B cell (primary cell): Measurements from ENCODE around the gene GLT1D1. TPM values are rescaled to one million over a fixed set of nuclear protein-coding genes. Genes with fewer than 3 reads are reported as not detected.

Experiments used
- ATAC-seq: fragments of 200-7000 bp; cut with Tn5 transposase; one replicate; pipeline ENCODE4 v1.10.0; 2021; ENCODE audit warnings: low read depth, mild to moderate bottlenecking, moderate number of reproducible peaks, moderate library complexity
- CTCF ChIA-PET: fragments of 350-600 bp; sonication (Branson Sonifier 250); formaldehyde crosslinking; loops from one replicate; lab custom pipeline; 2021; ENCODE audit warnings: antibody characterized with exemption, inconsistent platforms; lab: Charles Lee
- POLR2A ChIA-PET: fragments of 350-600 bp; sonication (Branson Sonifier 250); formaldehyde crosslinking; loops from one replicate; lab custom pipeline; 2021; ENCODE audit warnings: antibody characterized with exemption; lab: Charles Lee
- DNase-seq: peaks from one replicate; pipeline ENCODE4 v3.0.0; 2013
- H2AFZ ChIP-seq: 2 replicates; pipeline ENCODE4 v1.6.1; 2012; ENCODE audit warnings: mild to moderate bottlenecking, low read depth, low read length; ENCODE audit not compliant: insufficient read depth, poor library complexity, severe bottlenecking
- H3K27ac ChIP-seq, 2 donors: 1 replicate in 1 of 2; 2 replicates in 1 of 2; pipeline ENCODE4 v1.5.1; 2012 to 2013; ENCODE audit warnings: low read length in 2 of 2, mild to moderate bottlenecking in 2 of 2, moderate library complexity in 1 of 2
- H3K27me3 ChIP-seq, 4 experiments: fragments of 200-600 bp in 1 of 4; sonication (generic) in 1 of 4; replicated peaks in 1 of 4; 1 replicate in 2 of 4; 2 replicates in 2 of 4; pipeline versions ENCODE4 v1.6.1 to v1.7.0; 2013 to 2016; ENCODE audit warnings: low read length in 3 of 4, mild to moderate bottlenecking in 2 of 4, mixed read lengths in 1 of 4, moderate library complexity in 1 of 4; ENCODE audit not compliant: insufficient read depth in 4 of 4, control insufficient read depth in 3 of 4; ENCODE audit errors: control extremely low read depth in 1 of 4
- H3K36me3 ChIP-seq, 2 experiments: replicated peaks in 1 of 2; 1 replicate in 1 of 2; 2 replicates in 1 of 2; pipeline versions ENCODE4 v1.6.1 to v1.7.1; 2013; ENCODE audit warnings: low read length in 1 of 2; ENCODE audit not compliant: insufficient read depth in 2 of 2, control insufficient read depth in 1 of 2; ENCODE audit errors: control extremely low read depth in 1 of 2, extremely low read depth in 1 of 2
- H3K4me1 ChIP-seq, 2 donors: fragments of 200-600 bp in 1 of 2; sonication (generic) in 1 of 2; 1 replicate in 1 of 2; 2 replicates in 1 of 2; pipeline versions ENCODE4 v1.5.1 to v1.6.1; 2013 to 2017; ENCODE audit warnings: low read length in 2 of 2; ENCODE audit not compliant: control insufficient read depth in 2 of 2, insufficient read depth in 2 of 2
- H3K4me2 ChIP-seq: replicated peaks from 2 replicates; pipeline ENCODE3; 2012; ENCODE audit warnings: mild to moderate bottlenecking, low read depth, low read length; ENCODE audit not compliant: poor library complexity, severe bottlenecking
- H3K4me3 ChIP-seq, 5 experiments: fragments of 200-600 bp in 1 of 5; sonication (generic) in 1 of 5; 1 replicate in 3 of 5; 2 replicates in 2 of 5; pipeline versions ENCODE4 v1.5.1 to v1.7.0; 2011 to 2016; ENCODE audit warnings: low read length in 4 of 5, mild to moderate bottlenecking in 4 of 5, low read depth in 2 of 5, control low read depth in 1 of 5, moderate library complexity in 1 of 5; ENCODE audit not compliant: insufficient read depth in 1 of 5; ENCODE audit errors: control extremely low read depth in 1 of 5, extremely low read depth in 1 of 5
- H3K79me2 ChIP-seq: fragments of 200-600 bp; sonication (generic); one replicate; pipeline ENCODE4 v1.6.0; 2016; ENCODE audit warnings: low read length; ENCODE audit not compliant: control insufficient read depth, insufficient read depth
- H3K9ac ChIP-seq: fragments of 200-600 bp; sonication (generic); 2 replicates; pipeline ENCODE4 v1.6.1; 2017; ENCODE audit warnings: mild to moderate bottlenecking, low read length, moderate library complexity
- H3K9me3 ChIP-seq, 3 donors: one replicate each; pipeline versions ENCODE4 v1.6.1 to v1.7.1; 2013; ENCODE audit warnings: low read length in 2 of 3; ENCODE audit not compliant: control insufficient read depth in 2 of 3, insufficient read depth in 1 of 3; ENCODE audit errors: control extremely low read depth in 1 of 3
- H4K20me1 ChIP-seq: 2 replicates; pipeline ENCODE4 v1.6.0; 2012; ENCODE audit warnings: mild to moderate bottlenecking, low read length; ENCODE audit not compliant: insufficient read depth, control insufficient read depth, poor library complexity, severe bottlenecking
- H3K27ac Mint-ChIP-seq: one replicate; pipeline ENCODE4 v1.8.0; 2021; ENCODE audit warnings: mixed read lengths
- H3K27me3 Mint-ChIP-seq: one replicate; pipeline ENCODE4 v1.8.0; 2021; ENCODE audit warnings: mixed read lengths
- H3K4me1 Mint-ChIP-seq: one replicate; pipeline ENCODE4 v1.8.0; 2021; ENCODE audit warnings: mixed read lengths
- H3K4me3 Mint-ChIP-seq: one replicate; pipeline ENCODE4 v1.8.0; 2021; ENCODE audit warnings: mixed read lengths
- H3K9me3 Mint-ChIP-seq: one replicate; pipeline ENCODE4 v1.8.0; 2022; ENCODE audit warnings: mixed read lengths; ENCODE audit not compliant: insufficient read depth
- EZH2 ChIP-seq: IDR thresholded peaks from 2 replicates; pipeline ENCODE4 v1.6.1; 2012; ENCODE audit warnings: borderline replicate concordance, low read depth, mild to moderate bottlenecking, moderate library complexity, low read length; ENCODE audit not compliant: insufficient read depth, poor library complexity, severe bottlenecking
- WGBS: methylation state at CpG from one replicate; pipeline ENCODE4 v1.1.5; 2013; ENCODE audit warnings: missing lambda C conversion rate; ENCODE audit not compliant: insufficient coverage; 5-methylcytosine and 5-hydroxymethylcytosine counted together
- intact Hi-C: fragments of 100-400 bp; cut with micrococcal nuclease; formaldehyde crosslinking; loops from one replicate; pipeline ENCODE4 v1.10.0; 2022
- polyA plus RNA-seq: library from polyadenylated mRNA; depleted of rRNA; stranded (reverse); fragments of >200 nt; gene quantifications from 2 replicates; pipeline ENCODE4 v1.2.3, GENCODE V29; 2012
- total RNA-seq, 2 donors: library from RNA; stranded (reverse); fragments of 120-200 nt in 1 of 2; gene quantifications; 1 replicate in 1 of 2; 2 replicates in 1 of 2; pipeline versions ENCODE4 v1.2.3 to v1.2.4, GENCODE V29; 2013 to 2022
- TF ChIP-seq, protein P1 (sequence below): fragments of 200-600 bp; IDR thresholded peaks from one replicate; pipeline ENCODE4 v1.8.0; 2022; ENCODE audit warnings: antibody characterized with exemption, mild to moderate bottlenecking

Gene GLT1D1
- total and polyA plus RNA-seq, 2 donors (not counting 1 experiment from before 2014, with no cell fraction given), result 0.22 to 0.49 TPM

GRCh38 chr12:128909653-128910052 is 56.4 kb downstream of the GLT1D1 start:
- no CpG with 5 or more reads among the region's 1 CpG for WGBS
- intact Hi-C loops, result loop anchor here (10.0 kb wide), 1 partner anchor 85 kb away; the partner anchor contains the start of gene SLC15A4
- H3K27me3 Mint-ChIP-seq, result no peaks in the 10 kb centered on the region
- H3K27ac ChIP-seq, result no peak overlapping the region
- peaks cover 0 to under 1% of the 10 kb centered on the region in 2 donors for H3K4me1 ChIP-seq
- no peaks in the 10 kb centered on the region for H3K36me3 ChIP-seq
- H3K9me3 ChIP-seq, result no peaks in the 10 kb centered on the region
- TF ChIP-seq EZH2, result no peak
- TF ChIP-seq, protein P1, sequence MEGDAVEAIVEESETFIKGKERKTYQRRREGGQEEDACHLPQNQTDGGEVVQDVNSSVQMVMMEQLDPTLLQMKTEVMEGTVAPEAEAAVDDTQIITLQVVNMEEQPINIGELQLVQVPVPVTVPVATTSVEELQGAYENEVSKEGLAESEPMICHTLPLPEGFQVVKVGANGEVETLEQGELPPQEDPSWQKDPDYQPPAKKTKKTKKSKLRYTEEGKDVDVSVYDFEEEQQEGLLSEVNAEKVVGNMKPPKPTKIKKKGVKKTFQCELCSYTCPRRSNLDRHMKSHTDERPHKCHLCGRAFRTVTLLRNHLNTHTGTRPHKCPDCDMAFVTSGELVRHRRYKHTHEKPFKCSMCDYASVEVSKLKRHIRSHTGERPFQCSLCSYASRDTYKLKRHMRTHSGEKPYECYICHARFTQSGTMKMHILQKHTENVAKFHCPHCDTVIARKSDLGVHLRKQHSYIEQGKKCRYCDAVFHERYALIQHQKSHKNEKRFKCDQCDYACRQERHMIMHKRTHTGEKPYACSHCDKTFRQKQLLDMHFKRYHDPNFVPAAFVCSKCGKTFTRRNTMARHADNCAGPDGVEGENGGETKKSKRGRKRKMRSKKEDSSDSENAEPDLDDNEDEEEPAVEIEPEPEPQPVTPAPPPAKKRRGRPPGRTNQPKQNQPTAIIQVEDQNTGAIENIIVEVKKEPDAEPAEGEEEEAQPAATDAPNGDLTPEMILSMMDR, result no peak
- no peaks in the 10 kb centered on the region for H4K20me1 ChIP-seq
- no peaks in the 10 kb centered on the region for H3K27me3 ChIP-seq
- H3K9ac ChIP-seq, result no peak overlapping the region
- no peak overlapping the region for H3K4me2 ChIP-seq
- H2AFZ ChIP-seq, result no peak overlapping the region
- no peak overlapping the region for H3K4me3 ChIP-seq
- H3K9me3 Mint-ChIP-seq, result no peaks in the 10 kb centered on the region
- DNase-seq (no peak), ATAC-seq (no peak)
- ChIA-PET CTCF (no interaction called here), POLR2A (no interaction called here)
- H3K4me3 Mint-ChIP-seq, result no peak overlapping the region
- no peaks in the 10 kb centered on the region for H3K79me2 ChIP-seq
- no peaks in the 10 kb centered on the region for H3K4me1 Mint-ChIP-seq
- no peak overlapping the region for H3K27ac Mint-ChIP-seq

DNA sequence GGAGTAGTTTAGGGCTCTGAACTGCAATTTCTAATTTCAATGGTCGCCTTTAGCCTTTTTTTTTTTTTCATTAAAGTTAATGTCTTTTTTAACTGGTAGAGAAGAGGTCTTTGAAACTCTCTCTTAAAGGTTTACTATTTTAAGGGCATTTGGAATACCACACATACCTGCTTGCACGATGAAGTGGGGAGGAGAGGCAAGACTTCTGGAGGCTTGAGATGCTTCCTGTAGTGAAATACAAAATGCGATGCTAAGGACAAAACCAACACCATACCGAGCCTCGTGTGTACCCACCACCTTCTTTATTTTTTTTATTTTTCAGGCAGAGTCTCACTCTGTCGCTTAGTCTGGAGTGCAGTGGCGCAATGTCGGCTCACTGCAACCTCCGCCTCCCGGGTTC is 57.4 kb downstream of the GLT1D1 start:
- Histone ChIP-seq H3K27me3 (no peaks in the 10 kb centered on the region), H3K36me3 (no peaks in the 10 kb centered on the region), H2AFZ (no peak overlapping the region), H3K4me1 (peaks cover 4 to 5% of the 10 kb centered on the region in 2 donors), H3K4me2 (no peak overlapping the region), H3K27ac (no peak overlapping the region), H4K20me1 (no peaks in the 10 kb centered on the region), H3K9me3 (no peaks in the 10 kb centered on the region), H3K79me2 (no peaks in the 10 kb centered on the region), H3K9ac (no peak overlapping the region), H3K4me3 (no peak overlapping the region)
- H3K4me1 Mint-ChIP-seq, result peaks cover 4% of the 10 kb centered on the region
- H3K27me3 Mint-ChIP-seq, result peaks cover 3% of the 10 kb centered on the region
- no peaks in the 10 kb centered on the region for H3K9me3 Mint-ChIP-seq
- TF ChIP-seq, protein P1, result no peak
- TF ChIP-seq EZH2, result no peak
- no peak overlapping the region for H3K27ac Mint-ChIP-seq
- ChIA-PET POLR2A (no interaction called here), CTCF (no interaction called here)
- intact Hi-C loops, result loop anchor here (10.0 kb wide), 1 partner anchor 86 kb away; the partner anchor contains the start of gene SLC15A4
- WGBS, result 100% methylated on average over 7 of the region's 10 CpGs
- DNase-seq, result no peak
- H3K4me3 Mint-ChIP-seq, result no peak overlapping the region
- no peak for ATAC-seq
